Measurements from ENCODE around the gene LIX1.
"Not testable (repeated sequence)": the region's sequence is repeated elsewhere in the genome, so short reads cannot be mapped to it uniquely, and the experiment has no call there.

LIX1 gene

GRCh38 chr5:97140250-97140649, 2.2 kb downstream of the LIX1 start:
- not testable (repeated sequence) for DNase-seq

DNA sequence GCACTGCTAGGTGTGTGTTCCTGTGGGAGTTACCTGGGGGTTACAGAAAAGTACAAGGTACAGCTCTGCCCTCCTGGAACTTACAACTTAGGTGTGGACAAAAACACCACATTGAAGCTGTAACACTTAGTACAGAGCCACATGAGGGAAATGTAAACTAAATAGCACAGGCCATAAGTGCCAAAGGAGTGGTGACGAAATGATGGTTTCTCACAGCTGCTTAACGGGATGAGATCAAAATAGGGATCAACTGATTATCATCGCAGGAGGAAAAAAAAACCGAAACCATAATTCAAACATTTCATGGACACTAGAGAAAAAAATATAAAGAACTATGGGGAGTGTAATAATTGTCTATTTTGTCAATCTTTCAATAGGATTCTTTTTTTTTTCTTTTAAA, 5.9 kb downstream of the LIX1 start:
- no peak for DNase-seq

- DNase-seq, result no peak
Observed at GRCh38 chr5:97135868-97136267, 6.5 kb downstream of the LIX1 start.

- no peak for DNase-seq
Observed at GRCh38 chr5:97134634-97135033, 7.8 kb downstream of the LIX1 start.

DNA sequence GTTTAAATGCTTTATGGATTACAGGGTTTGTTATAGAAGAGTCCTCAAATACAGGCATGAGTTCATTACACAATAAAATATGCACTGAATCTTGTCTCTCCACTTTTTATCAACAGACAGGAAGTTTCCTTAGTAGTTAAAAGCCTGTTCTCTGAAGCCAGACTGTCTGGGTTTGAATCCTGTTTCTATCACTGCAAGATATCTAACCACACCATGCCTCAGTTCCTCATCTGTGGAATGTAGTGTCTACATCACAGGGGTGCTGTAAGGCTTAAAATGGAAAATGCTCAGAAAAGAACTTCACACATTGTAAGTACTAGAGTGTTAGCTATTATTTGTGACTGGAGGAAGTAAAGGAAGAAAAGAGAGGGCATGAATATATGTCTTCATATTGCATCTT, 9.3 kb downstream of the LIX1 start:
- no peak for DNase-seq

DNA sequence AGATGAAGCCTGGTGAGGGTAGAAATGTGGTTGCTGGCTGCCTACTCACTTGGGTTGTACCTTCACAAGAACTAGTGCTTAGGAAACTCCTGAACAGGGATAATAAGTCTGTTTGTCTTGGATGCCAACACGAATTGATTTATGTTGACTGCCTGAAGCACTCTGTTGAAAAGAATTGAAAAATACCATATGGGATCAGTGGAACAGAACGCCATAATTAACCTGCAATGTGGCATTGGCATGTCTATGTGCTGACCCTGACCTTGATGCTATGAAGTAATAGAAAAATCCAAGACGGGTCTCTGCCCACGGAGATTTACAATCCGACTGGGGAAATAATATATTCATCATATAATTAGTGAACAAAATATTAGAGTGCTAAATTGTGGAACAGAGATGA, 10.5 kb downstream of the LIX1 start:
- no peak for DNase-seq

GRCh38 chr5:97131139-97131710, 11.2 kb downstream of the LIX1 start:
- DNase-seq, result no peak

- no peak for DNase-seq
Observed at GRCh38 chr5:97127727-97128126, 14.7 kb downstream of the LIX1 start.

- DNase-seq, result no peak
Observed at GRCh38 chr5:97125125-97125683, 17.2 kb downstream of the LIX1 start.

DNA sequence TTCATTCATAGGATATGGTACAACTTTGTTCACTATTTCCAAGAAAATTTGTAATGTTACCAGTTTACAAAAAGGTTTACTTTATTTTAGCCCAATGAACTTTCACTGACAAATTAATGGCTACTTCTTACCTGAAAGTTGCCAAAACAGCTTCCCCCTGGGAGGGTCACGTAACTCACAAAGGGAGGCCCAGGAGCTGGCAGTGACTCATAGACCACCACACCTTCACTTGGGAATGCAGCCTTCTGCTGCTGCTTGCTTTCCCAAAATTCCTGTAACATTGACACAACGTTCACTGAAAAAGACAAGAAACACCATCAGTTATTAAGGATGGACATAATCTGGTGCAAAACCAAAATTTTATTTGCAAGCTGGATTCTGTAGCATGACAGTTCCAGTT, 18.1 kb downstream of the LIX1 start:
- no peak for DNase-seq

- DNase-seq, result no peak
Observed at GRCh38 chr5:97121848-97122247, 20.6 kb downstream of the LIX1 start.

- DNase-seq, result no peak
Observed at GRCh38 chr5:97120195-97120594, 22.2 kb downstream of the LIX1 start.

- DNase-seq, result no peak
Observed at GRCh38 chr5:97119007-97119390, 23.4 kb downstream of the LIX1 start.

GRCh38 chr5:97118261-97119006, 24.0 kb downstream of the LIX1 start:
- no peak for DNase-seq

- DNase-seq, result no peak
Observed at GRCh38 chr5:97115932-97116331, 26.5 kb downstream of the LIX1 start.

- no peak for DNase-seq
Observed at GRCh38 chr5:97112230-97112629, 30.2 kb downstream of the LIX1 start.

GRCh38 chr5:97111616-97112015, 30.8 kb downstream of the LIX1 start:
- DNase-seq, result no peak

DNA sequence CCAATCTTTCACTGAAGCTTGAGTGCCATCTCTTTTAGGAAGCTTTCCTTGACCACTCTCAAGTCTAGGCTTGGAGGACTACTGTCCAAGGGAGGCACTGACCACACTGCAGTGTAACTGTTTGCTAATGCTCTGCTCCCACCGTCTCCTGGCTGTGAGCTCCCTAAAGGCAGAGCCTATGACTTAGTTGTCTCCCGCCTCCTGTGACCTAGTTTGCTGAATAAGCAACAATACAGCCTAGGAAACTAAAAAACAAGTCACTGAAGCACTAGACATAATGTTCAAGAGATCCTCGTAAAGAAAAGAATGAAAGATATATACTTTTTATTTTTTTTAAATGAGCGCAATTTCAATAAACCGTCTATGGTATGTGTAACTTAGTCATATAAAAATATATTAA, 31.4 kb downstream of the LIX1 start:
- DNase-seq, result no peak

DNA sequence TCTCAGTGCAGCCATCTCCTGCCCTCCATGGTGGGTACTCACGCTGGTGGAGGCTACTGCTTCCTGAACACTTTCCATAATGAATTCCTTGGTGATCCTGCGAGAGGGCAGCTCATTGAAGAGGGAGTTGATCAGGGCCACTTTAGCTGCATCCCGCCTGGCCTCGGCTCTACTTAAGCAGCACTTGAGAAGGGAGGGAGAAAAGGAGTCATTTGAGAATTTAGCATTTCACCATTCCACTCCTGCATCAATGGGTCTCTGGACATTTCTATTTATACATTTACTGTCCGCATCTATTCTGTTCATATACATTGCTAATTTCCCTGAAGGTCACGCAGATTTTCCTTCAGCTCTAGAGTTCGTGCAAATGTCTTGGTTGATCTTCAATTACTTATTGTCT, 35.1 kb downstream of the LIX1 start:
- no peak for DNase-seq

DNA sequence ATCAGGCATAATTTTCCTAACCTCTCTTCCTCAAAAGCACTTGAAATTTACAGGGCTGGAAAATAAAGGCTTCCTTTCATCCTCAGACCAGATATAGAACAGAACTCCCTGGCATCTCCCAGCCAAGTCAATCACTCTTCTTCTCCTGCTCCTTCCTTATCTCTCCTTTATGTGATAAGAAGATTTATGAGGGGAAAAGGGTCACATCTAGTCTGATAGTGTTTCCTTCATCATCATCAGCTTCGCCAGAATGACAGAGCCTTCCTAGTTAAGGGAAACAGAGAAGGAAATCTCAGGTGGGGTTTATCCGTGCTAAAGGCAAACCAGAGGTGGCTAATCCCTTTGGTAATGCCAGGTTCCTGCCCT, 36.2 kb downstream of the LIX1 start:
- no peak for DNase-seq

DNA sequence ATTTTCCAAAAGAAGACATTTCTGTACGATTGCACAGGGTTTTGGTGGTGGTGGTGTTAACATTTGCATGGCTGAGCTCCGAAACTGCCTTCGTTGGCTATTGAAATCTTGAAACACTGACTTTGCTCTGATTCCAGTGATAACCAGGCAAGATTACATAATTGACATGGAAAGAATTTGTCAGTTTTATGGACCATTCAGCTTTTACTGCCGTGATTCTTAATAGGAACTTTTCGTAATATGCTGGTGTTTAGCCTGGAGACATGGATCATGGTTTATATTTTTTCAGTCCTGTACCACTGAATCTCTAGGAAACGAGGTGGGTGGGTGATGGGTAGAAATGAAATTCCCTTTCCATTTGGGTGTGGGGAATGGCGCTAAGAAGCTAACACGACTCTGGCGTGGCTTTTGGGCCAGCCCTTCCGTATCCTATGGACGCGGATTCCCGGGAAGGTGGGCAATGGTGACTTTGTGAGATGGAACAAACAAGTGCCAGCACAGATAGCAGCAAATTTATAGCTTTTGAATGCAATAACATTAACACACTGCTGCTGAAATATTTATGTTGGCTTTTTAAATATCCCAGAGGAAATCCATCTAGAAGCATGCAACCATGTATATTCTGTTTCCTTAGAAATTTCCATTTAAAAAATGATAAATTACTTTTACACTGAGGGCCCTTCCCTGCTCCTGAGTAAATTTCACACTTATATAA, 36.8 kb downstream of the LIX1 start:
- DNase-seq, result no peak

GRCh38 chr5:97102010-97102470, 40.4 kb downstream of the LIX1 start:
- DNase-seq, result no peak

- no peak for DNase-seq
Observed at GRCh38 chr5:97101189-97101910, 41.1 kb downstream of the LIX1 start.
